Cardiac septum (tissue), 1 donor: ENCODE data around the gene MTA1. TPM values are rescaled to one million over a fixed set of nuclear protein-coding genes. Genes with fewer than 3 reads are reported as not detected.

Experiments
- DNase-seq: peaks from one replicate; pipeline ENCODE4 v3.0.0-alpha.2; 2020; ENCODE audit warnings: low spot score
- intact Hi-C: fragments of 100-400 bp; cut with DNase I; formaldehyde crosslinking; loops from one replicate; pipeline ENCODE4 v1.14.0; 2022
- total RNA-seq: library from RNA; stranded (reverse); fragmentation: NEBNext Ultra II Directional; extraction: Animal tissue kit (Norgen Biotek cat#: 25700); gene quantifications from one replicate; pipeline ENCODE4 v1.2.1, GENCODE V29; 2021
- donor health status: DM: no; HTN: no; CAD: no.

MTA1 gene
- total RNA-seq, 1 donor from 2014 or later, result 140 TPM

- intact Hi-C loops, result loop anchor here (5.0 kb wide), 1 partner anchor 377 kb away; no protein-coding TSS in a partner anchor
- DNase-seq, result no peak
These were observed 50.1 kb downstream of the MTA1 start for GRCh38 chr14:105469456-105470349.

- intact Hi-C loops, result loop anchor here (5.0 kb wide), 1 partner anchor 378 kb away; no protein-coding TSS in a partner anchor
- DNase-seq, result no peak
These were observed 51.0 kb downstream of the MTA1 start for GRCh38 chr14:105470350-105471296.

- peak; percentile 90 for DNase-seq
- intact Hi-C loops, result loop anchor here (5.0 kb wide), 1 partner anchor 379 kb away; no protein-coding TSS in a partner anchor
These were observed 51.7 kb downstream of the MTA1 start for GRCh38 chr14:105471297-105471821.

GRCh38 chr14:105471823-105472485, 52.3 kb downstream of the MTA1 start:
- no peak for DNase-seq

GRCh38 chr14:105472486-105472991, 52.9 kb downstream of the MTA1 start:
- intact Hi-C loops, result loop anchor here (5.0 kb wide), 1 partner anchor 380 kb away; no protein-coding TSS in a partner anchor
- peak; percentile 89 for DNase-seq

More at GRCh38 chr14:105471823-105472485, 52.3 kb downstream of the MTA1 start:
- intact Hi-C loops, result loop anchor here (5.0 kb wide), 1 partner anchor 380 kb away; no protein-coding TSS in a partner anchor

- DNase-seq, result no peak
- intact Hi-C loops, result loop anchor here (5.0 kb wide), 1 partner anchor 381 kb away; no protein-coding TSS in a partner anchor
These were observed 53.5 kb downstream of the MTA1 start for GRCh38 chr14:105473033-105473676.

GRCh38 chr14:105473677-105474482, 54.3 kb downstream of the MTA1 start:
- intact Hi-C loops, result loop anchor here (2.0 to 5.0 kb wide), 2 partner anchors 17 to 382 kb away; partner anchors contain the start of gene TEDC1
- peak; percentile 96 for DNase-seq

GRCh38 chr14:105474483-105475268, 55.0 kb downstream of the MTA1 start, which contains the start of gene CRIP2:
TSS of gene CRIP2 (plus strand) at chr14:105474821. CDS start at chr14:105474863, 42 bp downstream.
- intact Hi-C loops, result loop anchor here (2.0 to 5.0 kb wide), 2 partner anchors 16 to 382 kb away; partner anchors contain the start of gene TEDC1
- no peak for DNase-seq

- DNase-seq, result no peak
- intact Hi-C loops, result loop anchor here (2.0 kb wide), 1 partner anchor 15 kb away; the partner anchor contains the start of gene TEDC1
These were observed 55.9 kb downstream of the MTA1 start for GRCh38 chr14:105475269-105476096.

- intact Hi-C loops, result no loop called here
- DNase-seq, result no peak
These were observed 56.6 kb downstream of the MTA1 start for GRCh38 chr14:105476097-105476830.

- intact Hi-C loops, result no loop called here
- no peak for DNase-seq
These were observed 57.4 kb downstream of the MTA1 start for GRCh38 chr14:105476831-105477659.

GRCh38 chr14:105477660-105478397, 58.2 kb downstream of the MTA1 start:
- DNase-seq, result no peak
- intact Hi-C loops, result no loop called here
